ENCODE measurements around the gene ZNF428.

GRCh38 chr19:43589678-43590077 is 29.8 kb downstream of the ZNF428 start:
- TF ChIP-seq EZH2phosphoT487 (IDR thresholded peaks at IDR 0.05): no peak
- TF ChIP-seq CTCF (IDR thresholded peaks at IDR 0.05): no peak

All from neural progenitor cell (in vitro differentiated cells).